H9 (cell line): ENCODE measurements around the gene CYTH3. TPM values are rescaled to one million over a fixed set of nuclear protein-coding genes. Genes with fewer than 3 reads are reported as not detected.

Source experiments
- DNase-seq: peaks from one replicate; pipeline ENCODE4 v3.0.0-alpha.2; 2017
- H2AFZ ChIP-seq: one replicate; pipeline ENCODE4 v1.6.1; 2013; ENCODE audit warnings: mild to moderate bottlenecking, low read length, control low read depth, moderate library complexity
- H2AK5ac ChIP-seq: 2 replicates; pipeline ENCODE4 v1.6.1; 2013; ENCODE audit warnings: low read length, control low read depth, mixed read lengths; ENCODE audit not compliant: insufficient read length
- H2BK120ac ChIP-seq: one replicate; pipeline ENCODE4 v1.6.1; 2013; ENCODE audit warnings: low read depth, mild to moderate bottlenecking, low read length, control low read depth, inconsistent platforms; ENCODE audit not compliant: poor library complexity, severe bottlenecking
- H2BK12ac ChIP-seq: 2 replicates; pipeline ENCODE4 v1.6.1; 2013; ENCODE audit warnings: low read length, control low read depth, mixed read lengths, low read depth; ENCODE audit not compliant: insufficient read length
- H2BK15ac ChIP-seq: 2 replicates; pipeline ENCODE4 v1.6.1; 2013; ENCODE audit warnings: low read depth, low read length, control low read depth
- H2BK20ac ChIP-seq: one replicate; pipeline ENCODE4 v1.6.1; 2013; ENCODE audit warnings: low read depth, mild to moderate bottlenecking, low read length, control low read depth, inconsistent platforms; ENCODE audit not compliant: poor library complexity, severe bottlenecking
- H2BK5ac ChIP-seq: 2 replicates; pipeline ENCODE4 v1.6.1; 2013; ENCODE audit warnings: low read length, control low read depth, mixed read lengths; ENCODE audit not compliant: insufficient read length
- H3K14ac ChIP-seq: 2 replicates; pipeline ENCODE4 v1.6.1; 2013; ENCODE audit warnings: low read length, control low read depth; ENCODE audit not compliant: insufficient read depth
- H3K18ac ChIP-seq: 2 replicates; pipeline ENCODE4 v1.6.1; 2013; ENCODE audit warnings: low read depth, mild to moderate bottlenecking, mixed read lengths, low read length, control low read depth; ENCODE audit not compliant: insufficient read length
- H3K23ac ChIP-seq: 2 replicates; pipeline ENCODE4 v1.6.1; 2013; ENCODE audit warnings: low read length, control low read depth, mixed read lengths, low read depth; ENCODE audit not compliant: insufficient read length
- H3K23me2 ChIP-seq: 2 replicates; pipeline ENCODE4 v1.6.1; 2013; ENCODE audit warnings: low read depth, mild to moderate bottlenecking, mixed read lengths, low read length, control low read depth; ENCODE audit not compliant: insufficient read length, poor library complexity, severe bottlenecking
- H3K27ac ChIP-seq: 2 replicates; pipeline ENCODE4 v1.5.1; 2013; ENCODE audit warnings: low read length, control low read depth, mixed read lengths, low read depth; ENCODE audit not compliant: insufficient read length
- H3K27me3 ChIP-seq: 2 replicates; pipeline ENCODE4 v1.6.1; 2013; ENCODE audit warnings: low read length, control low read depth, inconsistent platforms; ENCODE audit not compliant: insufficient read depth
- H3K4ac ChIP-seq: 2 replicates; pipeline ENCODE4 v1.6.1; 2013; ENCODE audit warnings: low read depth, mild to moderate bottlenecking, control low read depth, inconsistent platforms, low read length, moderate library complexity
- H3K4me1 ChIP-seq: 2 replicates; pipeline ENCODE4 v1.6.1; 2013; ENCODE audit warnings: low read length, control low read depth, inconsistent platforms; ENCODE audit not compliant: insufficient read depth
- H3K4me2 ChIP-seq: 2 replicates; pipeline ENCODE4 v1.6.1; 2013; ENCODE audit warnings: low read length, control low read depth, mixed read lengths; ENCODE audit not compliant: insufficient read length, insufficient read depth
- H3K56ac ChIP-seq: 2 replicates; pipeline ENCODE4 v1.6.1; 2013; ENCODE audit warnings: low read depth, mild to moderate bottlenecking, mixed read lengths, low read length, control low read depth; ENCODE audit not compliant: insufficient read length
- H3K79me1 ChIP-seq: 2 replicates; pipeline ENCODE4 v1.6.1; 2013; ENCODE audit warnings: low read depth, mild to moderate bottlenecking, moderate library complexity, low read length, control low read depth, inconsistent platforms; ENCODE audit not compliant: insufficient read depth, poor library complexity, severe bottlenecking
- H3K79me2 ChIP-seq: 2 replicates; pipeline ENCODE4 v1.6.1; 2013; ENCODE audit warnings: low read length, control low read depth, inconsistent platforms; ENCODE audit not compliant: insufficient read depth
- H3K9ac ChIP-seq: 2 replicates; pipeline ENCODE4 v1.6.1; 2013; ENCODE audit warnings: low read length, control low read depth, mixed read lengths; ENCODE audit not compliant: insufficient read length; ENCODE audit errors: extremely low read depth
- H3K9me3 ChIP-seq: one replicate; pipeline ENCODE4 v1.6.1; 2013; ENCODE audit warnings: low read depth, low read length, inconsistent platforms; ENCODE audit not compliant: control insufficient read depth
- H3T11ph ChIP-seq: one replicate; pipeline ENCODE4 v1.6.1; 2013; ENCODE audit warnings: mild to moderate bottlenecking, low read length, control low read depth, inconsistent platforms
- H4K20me1 ChIP-seq: one replicate; pipeline ENCODE4 v1.6.1; 2013; ENCODE audit not compliant: control insufficient read depth, insufficient read length, insufficient read depth
- H4K5ac ChIP-seq: 2 replicates; pipeline ENCODE4 v1.6.1; 2013; ENCODE audit warnings: low read depth, mild to moderate bottlenecking, mixed read lengths, low read length, control low read depth; ENCODE audit not compliant: insufficient read length
- H4K8ac ChIP-seq: replicated peaks from 2 replicates; pipeline ENCODE4 v1.6.1; 2013; ENCODE audit warnings: low read length, control low read depth, mixed read lengths, low read depth; ENCODE audit not compliant: insufficient read length
- H4K91ac ChIP-seq: 2 replicates; pipeline ENCODE4 v1.6.1; 2013; ENCODE audit warnings: low read depth, mild to moderate bottlenecking, moderate library complexity, mixed read lengths, low read length, control low read depth; ENCODE audit not compliant: insufficient read length
- H3K27ac Mint-ChIP-seq, 3 experiments: 2 replicates in 2 of 3; 3 replicates in 1 of 3; pipeline ENCODE4 v1.8.0; 2020 to 2021; ENCODE audit warnings: mixed read lengths in 3 of 3, mild to moderate bottlenecking in 1 of 3, moderate library complexity in 1 of 3
- H3K27me3 Mint-ChIP-seq: 2 replicates; pipeline ENCODE4 v1.8.0; 2021; ENCODE audit warnings: low read depth, mild to moderate bottlenecking, moderate library complexity, mixed read lengths
- H3K36me3 Mint-ChIP-seq, 3 experiments: 2 replicates in 2 of 3; 3 replicates in 1 of 3; pipeline ENCODE4 v1.8.0; 2020 to 2021; ENCODE audit warnings: low read depth in 3 of 3, mixed read lengths in 3 of 3; ENCODE audit not compliant: insufficient read depth in 1 of 3
- H3K4me1 Mint-ChIP-seq, 2 experiments: 2 replicates each; pipeline ENCODE4 v1.8.0; 2020; ENCODE audit warnings: mixed read lengths in 2 of 2
- H3K4me3 Mint-ChIP-seq, 2 experiments: 2 replicates in 1 of 2; 3 replicates in 1 of 2; pipeline ENCODE4 v1.8.0; 2020 to 2021; ENCODE audit warnings: mild to moderate bottlenecking in 2 of 2, mixed read lengths in 2 of 2, moderate library complexity in 1 of 2
- H3K9me3 Mint-ChIP-seq, 2 experiments: 2 replicates in 1 of 2; 3 replicates in 1 of 2; pipeline ENCODE4 v1.8.0; 2020; ENCODE audit warnings: mild to moderate bottlenecking in 2 of 2, mixed read lengths in 2 of 2, moderate library complexity in 1 of 2
- WGBS: extraction: QIAGEN DNeasy Blood & Tissue Kit; methylation state at CpG from one replicate; pipeline ENCODE4 v1.1.7; 2013; ENCODE audit warnings: missing lambda C conversion rate, low lambda C conversion rate, mixed read lengths; ENCODE audit not compliant: insufficient read length; ENCODE audit errors: extremely low coverage; 5-methylcytosine and 5-hydroxymethylcytosine counted together
- total RNA-seq: library from RNA; stranded (reverse); gene quantifications from 2 replicates; pipeline ENCODE4 v1.2.1, GENCODE V29; 2021
- TF ChIP-seq, protein P1 (sequence below): fragments of 200-600 bp; sonication (generic); conservative IDR thresholded peaks from 3 replicates; pipeline ENCODE4 v1.8.0; 2021; ENCODE audit warnings: antibody characterized with exemption, mild to moderate bottlenecking

Gene CYTH3
- total RNA-seq, 1 experiment from 2014 or later: 12.3 TPM

DNA sequence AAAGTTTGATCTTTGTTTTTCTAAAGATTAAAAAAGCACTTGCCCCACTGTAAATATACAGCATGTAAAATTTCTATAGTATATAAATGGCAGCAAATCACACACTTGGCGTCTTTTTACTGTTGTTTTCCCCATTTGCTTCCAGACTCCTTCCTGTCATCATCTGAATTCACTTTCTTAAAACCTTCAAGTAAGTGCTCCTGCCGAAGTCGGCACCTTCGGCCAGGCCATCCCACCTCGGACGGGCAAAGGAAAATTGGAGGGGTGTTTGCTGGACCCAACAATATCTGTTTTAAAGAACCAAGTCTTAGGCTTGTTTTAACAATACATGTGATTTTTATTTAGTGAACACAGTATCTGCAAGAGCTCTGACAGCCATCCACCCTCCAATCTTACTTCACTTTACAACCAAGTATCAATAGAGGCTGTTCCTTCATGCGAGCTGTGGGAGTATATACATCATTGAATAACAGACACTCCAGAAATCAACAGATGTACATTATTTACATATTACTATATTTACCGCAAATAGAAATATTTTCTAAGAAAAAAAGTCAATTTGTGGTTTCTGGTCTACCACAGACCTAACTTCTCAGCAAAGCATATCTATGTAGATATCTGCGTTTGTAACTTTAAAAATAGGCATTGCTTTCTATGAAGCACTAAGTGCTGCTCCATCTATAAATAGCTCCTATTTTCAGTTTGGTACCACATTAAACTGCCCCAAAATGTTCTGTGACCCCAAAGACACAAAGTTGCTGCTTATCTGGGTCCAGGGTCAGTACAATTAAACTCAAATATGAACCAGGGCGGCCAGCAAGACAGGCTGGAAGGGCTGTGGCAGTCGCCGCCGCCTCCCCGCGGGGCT, 110.7 kb downstream of the CYTH3 start:
- no peak for DNase-seq
- no peak overlapping the region for H2BK120ac ChIP-seq
- H2BK20ac ChIP-seq: no peak overlapping the region
- H3K23ac ChIP-seq: no peak overlapping the region
- no peak overlapping the region for H2AFZ ChIP-seq
- TF ChIP-seq, protein P1, sequence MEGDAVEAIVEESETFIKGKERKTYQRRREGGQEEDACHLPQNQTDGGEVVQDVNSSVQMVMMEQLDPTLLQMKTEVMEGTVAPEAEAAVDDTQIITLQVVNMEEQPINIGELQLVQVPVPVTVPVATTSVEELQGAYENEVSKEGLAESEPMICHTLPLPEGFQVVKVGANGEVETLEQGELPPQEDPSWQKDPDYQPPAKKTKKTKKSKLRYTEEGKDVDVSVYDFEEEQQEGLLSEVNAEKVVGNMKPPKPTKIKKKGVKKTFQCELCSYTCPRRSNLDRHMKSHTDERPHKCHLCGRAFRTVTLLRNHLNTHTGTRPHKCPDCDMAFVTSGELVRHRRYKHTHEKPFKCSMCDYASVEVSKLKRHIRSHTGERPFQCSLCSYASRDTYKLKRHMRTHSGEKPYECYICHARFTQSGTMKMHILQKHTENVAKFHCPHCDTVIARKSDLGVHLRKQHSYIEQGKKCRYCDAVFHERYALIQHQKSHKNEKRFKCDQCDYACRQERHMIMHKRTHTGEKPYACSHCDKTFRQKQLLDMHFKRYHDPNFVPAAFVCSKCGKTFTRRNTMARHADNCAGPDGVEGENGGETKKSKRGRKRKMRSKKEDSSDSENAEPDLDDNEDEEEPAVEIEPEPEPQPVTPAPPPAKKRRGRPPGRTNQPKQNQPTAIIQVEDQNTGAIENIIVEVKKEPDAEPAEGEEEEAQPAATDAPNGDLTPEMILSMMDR: no peak
- no peak overlapping the region for H2BK5ac ChIP-seq
- no peaks in the 10 kb centered on the region for H4K20me1 ChIP-seq
- no peak overlapping the region for H3K4me2 ChIP-seq
- H3K27ac ChIP-seq: no peak overlapping the region
- H3K56ac ChIP-seq: no peak overlapping the region
- no peak overlapping the region for H3K18ac ChIP-seq
- H3K4me1 ChIP-seq: no peaks in the 10 kb centered on the region
- Mint-ChIP-seq H3K27me3 (no peaks in the 10 kb centered on the region; the same call in none of the 2 replicates), H3K4me1 (peaks cover 8 to 17% of the 10 kb centered on the region in 2 experiments; a peak in 3 of 4 replicates), H3K36me3 (peaks cover 6 to 41% (median 32%) of the 10 kb centered on the region in 3 experiments; a peak in 6 of 7 replicates), H3K27ac (no peak overlapping the region), H3K9me3 (no peaks in the 10 kb centered on the region), H3K4me3 (no peak overlapping the region)
- no peaks in the 10 kb centered on the region for H3K27me3 ChIP-seq
- no peak overlapping the region for H3K9ac ChIP-seq
- H4K91ac ChIP-seq: no peak overlapping the region
- no peak overlapping the region for H4K8ac ChIP-seq
- H3K9me3 ChIP-seq: no peaks in the 10 kb centered on the region
- no peak overlapping the region for H2AK5ac ChIP-seq
- H2BK15ac ChIP-seq: no peak overlapping the region
- H2BK12ac ChIP-seq: no peak overlapping the region
- H3K14ac ChIP-seq: no peak overlapping the region
- WGBS: no CpG with 5 or more reads among the region's 15 CpGs
- H3K4ac ChIP-seq: no peak overlapping the region
- no peak overlapping the region for H4K5ac ChIP-seq
- H3K79me1 ChIP-seq: no peaks in the 10 kb centered on the region
- H3K23me2 ChIP-seq: no peaks in the 10 kb centered on the region
- no peak overlapping the region for H3T11ph ChIP-seq
- no peaks in the 10 kb centered on the region for H3K79me2 ChIP-seq
